ENCODE data around the gene SLC25A48.

GRCh38 chr5:135894789-135895188 is 60.3 kb downstream of the SLC25A48 start:
- TF ChIP-seq CTCF (IDR thresholded peaks at IDR 0.05) (no peak), POLR2A (IDR thresholded peaks at IDR 0.05) (no peak)
